ENCODE data around the gene CDHR2.

DNA sequence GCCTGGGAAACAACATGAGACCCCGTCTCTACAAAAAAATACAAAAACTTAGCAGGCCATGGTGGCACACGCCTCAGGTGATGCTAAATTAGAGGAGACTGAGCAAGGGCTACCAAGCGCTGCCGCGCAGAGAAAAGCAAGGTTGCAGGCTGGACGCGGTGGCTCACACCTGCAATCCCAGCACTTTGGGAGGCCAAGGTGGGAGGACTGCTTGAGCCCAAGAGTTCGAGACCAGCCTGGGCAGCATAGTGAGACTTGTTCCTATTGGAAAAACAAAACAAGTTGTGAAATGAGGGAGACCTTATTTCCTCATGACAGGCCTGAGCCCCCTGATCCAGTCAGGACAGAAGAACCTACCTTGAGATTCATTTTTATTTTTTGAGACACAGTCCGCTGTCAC, 23.5 kb upstream of the CDHR2 start:
- TF ChIP-seq, protein P1, sequence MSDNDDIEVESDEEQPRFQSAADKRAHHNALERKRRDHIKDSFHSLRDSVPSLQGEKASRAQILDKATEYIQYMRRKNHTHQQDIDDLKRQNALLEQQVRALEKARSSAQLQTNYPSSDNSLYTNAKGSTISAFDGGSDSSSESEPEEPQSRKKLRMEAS (IDR thresholded peaks at IDR 0.05) = no peak
- TF ChIP-seq, protein P2, sequence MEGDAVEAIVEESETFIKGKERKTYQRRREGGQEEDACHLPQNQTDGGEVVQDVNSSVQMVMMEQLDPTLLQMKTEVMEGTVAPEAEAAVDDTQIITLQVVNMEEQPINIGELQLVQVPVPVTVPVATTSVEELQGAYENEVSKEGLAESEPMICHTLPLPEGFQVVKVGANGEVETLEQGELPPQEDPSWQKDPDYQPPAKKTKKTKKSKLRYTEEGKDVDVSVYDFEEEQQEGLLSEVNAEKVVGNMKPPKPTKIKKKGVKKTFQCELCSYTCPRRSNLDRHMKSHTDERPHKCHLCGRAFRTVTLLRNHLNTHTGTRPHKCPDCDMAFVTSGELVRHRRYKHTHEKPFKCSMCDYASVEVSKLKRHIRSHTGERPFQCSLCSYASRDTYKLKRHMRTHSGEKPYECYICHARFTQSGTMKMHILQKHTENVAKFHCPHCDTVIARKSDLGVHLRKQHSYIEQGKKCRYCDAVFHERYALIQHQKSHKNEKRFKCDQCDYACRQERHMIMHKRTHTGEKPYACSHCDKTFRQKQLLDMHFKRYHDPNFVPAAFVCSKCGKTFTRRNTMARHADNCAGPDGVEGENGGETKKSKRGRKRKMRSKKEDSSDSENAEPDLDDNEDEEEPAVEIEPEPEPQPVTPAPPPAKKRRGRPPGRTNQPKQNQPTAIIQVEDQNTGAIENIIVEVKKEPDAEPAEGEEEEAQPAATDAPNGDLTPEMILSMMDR (IDR thresholded peaks at IDR 0.05 in 2 of 3, conservative IDR thresholded peaks at IDR 0.05 in 1 of 3; ENCODE audit: borderline replicate concordance in 1 of 3, insufficient read depth in 1 of 3, low read depth in 2 of 3, low read length in 2 of 3) = no peak
- no peak for TF ChIP-seq EZH2phosphoT487 (IDR thresholded peaks at IDR 0.05; ENCODE audit: borderline replicate concordance)

Measured in HCT116 (cell line).